H1 (cell line): ENCODE measurements around the gene LRRC26. TPM values are rescaled to one million over a fixed set of nuclear protein-coding genes. Genes with fewer than 3 reads are reported as not detected.
A peak's percentile ranks its signal among the peaks of the same experiment; 100 is the strongest.

Experiments
- CTCF ChIA-PET: fragments of 300-600 bp; sonication (Branson Sonifier 250); formaldehyde crosslinking; loops from one replicate; lab custom pipeline; 2021; ENCODE audit not compliant: partially characterized antibody; lab: Charles Lee
- POLR2A ChIA-PET: fragments of 300-600 bp; sonication (Branson Sonifier 250); formaldehyde crosslinking; loops from one replicate; lab custom pipeline; 2021; ENCODE audit warnings: inconsistent platforms; ENCODE audit not compliant: partially characterized antibody; lab: Charles Lee
- DNase-seq, 2 experiments: peaks; one replicate each; pipeline versions ENCODE4 v3.0.0 to v3.0.0-alpha.2; 2010 to 2022; ENCODE audit warnings: low spot score in 2 of 2, low read depth in 1 of 2, mixed read lengths in 1 of 2
- FAIRE-seq: peaks from 2 replicates; lab custom pipeline; 2011; peaks lifted over from hg19 to GRCh38; lab: Jason Lieb, UNC
- H2AFZ ChIP-seq: 2 replicates; pipeline ENCODE4 v1.8.1; 2012; ENCODE audit warnings: low read length, inconsistent platforms
- H2AK5ac ChIP-seq: 2 replicates; pipeline ENCODE4 v1.6.1; 2013; ENCODE audit warnings: low read depth, low read length
- H2BK120ac ChIP-seq: replicated peaks from 2 replicates; pipeline ENCODE3; 2013; ENCODE audit warnings: low read depth, low read length, inconsistent platforms
- H2BK12ac ChIP-seq: 2 replicates; pipeline ENCODE4 v1.6.1; 2013; ENCODE audit warnings: low read depth, low read length
- H2BK15ac ChIP-seq: 2 replicates; pipeline ENCODE4 v1.6.1; 2013; ENCODE audit warnings: low read length
- H2BK20ac ChIP-seq: 2 replicates; pipeline ENCODE4 v1.6.1; 2013; ENCODE audit warnings: low read length
- H2BK5ac ChIP-seq: 2 replicates; pipeline ENCODE4 v1.6.1; 2013; ENCODE audit warnings: low read depth, low read length
- H3K14ac ChIP-seq: 2 replicates; pipeline ENCODE4 v1.6.1; 2013; ENCODE audit warnings: inconsistent platforms; ENCODE audit not compliant: insufficient read length
- H3K18ac ChIP-seq: 2 replicates; pipeline ENCODE4 v1.6.1; 2013; ENCODE audit warnings: low read length; ENCODE audit errors: extremely low read depth
- H3K23ac ChIP-seq: 2 replicates; pipeline ENCODE4 v1.6.1; 2013; ENCODE audit warnings: inconsistent platforms; ENCODE audit not compliant: insufficient read length
- H3K23me2 ChIP-seq: 2 replicates; pipeline ENCODE4 v1.6.1; 2013; ENCODE audit warnings: low read depth, low read length
- H3K27ac ChIP-seq: 2 replicates; pipeline ENCODE4 v1.6.1; 2011; ENCODE audit warnings: low read depth, low read length, inconsistent platforms
- H3K27me3 ChIP-seq, 4 experiments: replicated peaks in 1 of 4; 1 replicate in 1 of 4; 2 replicates in 3 of 4; pipeline versions ENCODE4 v1.6.1 to v1.8.1; 2011 to 2013; ENCODE audit warnings: low read length in 3 of 4, mild to moderate bottlenecking in 3 of 4, inconsistent platforms in 2 of 4, mixed read lengths in 2 of 4, moderate library complexity in 1 of 4; ENCODE audit not compliant: control insufficient read depth in 3 of 4, insufficient read depth in 3 of 4; ENCODE audit errors: extremely low read depth in 1 of 4
- H3K36me3 ChIP-seq, 4 experiments: 2 replicates each; pipeline versions ENCODE4 v1.6.1 to v1.8.1; 2011 to 2013; ENCODE audit warnings: mild to moderate bottlenecking in 4 of 4, low read length in 3 of 4, moderate library complexity in 2 of 4, control low read depth in 1 of 4, inconsistent platforms in 1 of 4; ENCODE audit not compliant: insufficient read depth in 4 of 4, control insufficient read depth in 2 of 4
- H3K4ac ChIP-seq: replicated peaks from 2 replicates; pipeline ENCODE3; 2013; ENCODE audit warnings: low read length, low read depth, mixed read lengths, inconsistent platforms; ENCODE audit not compliant: insufficient read length
- H3K4me1 ChIP-seq, 4 experiments: replicated peaks in 1 of 4; 1 replicate in 1 of 4; 2 replicates in 3 of 4; pipeline versions ENCODE4 v1.6.1 to v1.8.1; 2011 to 2013; ENCODE audit warnings: low read length in 3 of 4, inconsistent platforms in 2 of 4, mixed read lengths in 1 of 4; ENCODE audit not compliant: insufficient read depth in 4 of 4, control insufficient read depth in 3 of 4
- H3K4me2 ChIP-seq, 2 experiments: 2 replicates each; pipeline versions ENCODE4 v1.6.1 to v1.8.1; 2011 to 2013; ENCODE audit warnings: low read depth in 2 of 2, low read length in 2 of 2, control low read depth in 1 of 2, inconsistent platforms in 1 of 2, mild to moderate bottlenecking in 1 of 2; ENCODE audit not compliant: insufficient read depth in 1 of 2
- H3K4me3 ChIP-seq, 4 experiments: fragments of 200-600, 300-600 bp in 1 of 4; sonication (generic), shearing (Covaris generic), sonication (Bioruptor Twin) in 1 of 4; 2 replicates each; pipeline versions ENCODE4 v1.5.1 to v1.8.1; 2011 to 2016; ENCODE audit warnings: low read length in 4 of 4, low read depth in 3 of 4, control low read depth in 2 of 4, inconsistent platforms in 2 of 4, mild to moderate bottlenecking in 2 of 4, mixed read lengths in 1 of 4, moderate library complexity in 1 of 4; ENCODE audit not compliant: insufficient read depth in 2 of 4; ENCODE audit errors: extremely low read depth in 1 of 4
- H3K56ac ChIP-seq: replicated peaks from 2 replicates; pipeline ENCODE3; 2013; ENCODE audit warnings: low read depth, mild to moderate bottlenecking, mixed read lengths, low read length, inconsistent platforms; ENCODE audit not compliant: insufficient read length
- H3K79me1 ChIP-seq: 2 replicates; pipeline ENCODE4 v1.6.1; 2013; ENCODE audit warnings: low read depth, low read length, control low read depth
- H3K79me2 ChIP-seq, 2 experiments: 2 replicates each; pipeline versions ENCODE4 v1.6.1 to v1.8.1; 2012 to 2013; ENCODE audit warnings: low read length in 2 of 2, mild to moderate bottlenecking in 2 of 2, inconsistent platforms in 1 of 2; ENCODE audit not compliant: insufficient read depth in 2 of 2, control insufficient read depth in 1 of 2
- H3K9ac ChIP-seq, 4 experiments: replicated peaks in 1 of 4; 1 replicate in 1 of 4; 2 replicates in 3 of 4; pipeline versions ENCODE4 v1.6.1 to v1.8.1; 2011 to 2013; ENCODE audit warnings: low read depth in 3 of 4, low read length in 3 of 4, control low read depth in 2 of 4, mild to moderate bottlenecking in 2 of 4, moderate library complexity in 2 of 4, inconsistent platforms in 1 of 4; ENCODE audit errors: extremely low read depth in 1 of 4
- H3K9me3 ChIP-seq, 2 experiments: 2 replicates each; pipeline versions ENCODE4 v1.6.1 to v1.8.1; 2012 to 2013; ENCODE audit warnings: mild to moderate bottlenecking in 2 of 2, moderate library complexity in 2 of 2, control low read depth in 1 of 2, inconsistent platforms in 1 of 2, low read depth in 1 of 2, low read length in 1 of 2, mixed read lengths in 1 of 2; ENCODE audit not compliant: insufficient read depth in 2 of 2
- H4K20me1 ChIP-seq, 2 experiments: replicated peaks in 1 of 2; 2 replicates each; pipeline versions ENCODE3 to v1.8.1; 2011 to 2013; ENCODE audit warnings: inconsistent platforms in 2 of 2, low read length in 2 of 2, mild to moderate bottlenecking in 1 of 2; ENCODE audit not compliant: insufficient read depth in 2 of 2, control insufficient read depth in 1 of 2
- H4K5ac ChIP-seq: 2 replicates; pipeline ENCODE4 v1.6.1; 2013; ENCODE audit warnings: low read length, low read depth, mixed read lengths, inconsistent platforms; ENCODE audit not compliant: insufficient read length
- H4K8ac ChIP-seq: 2 replicates; pipeline ENCODE4 v1.8.0; 2013; ENCODE audit warnings: mild to moderate bottlenecking, moderate library complexity, low read length, inconsistent platforms; ENCODE audit not compliant: insufficient read depth; ENCODE audit errors: extremely low read depth
- H4K91ac ChIP-seq: replicated peaks from 2 replicates; pipeline ENCODE3; 2013; ENCODE audit warnings: low read length, mixed read lengths, inconsistent platforms; ENCODE audit not compliant: insufficient read length
- EZH2 ChIP-seq: fragments of 200-600 bp; sonication (generic); IDR thresholded peaks from 2 replicates; pipeline ENCODE4 v1.7.1; 2012; ENCODE audit warnings: low read depth, mild to moderate bottlenecking, moderate library complexity, low read length, inconsistent platforms; ENCODE audit not compliant: severe bottlenecking
- RNF2 ChIP-seq: fragments of 200-900, 300-1000 bp; sonication (generic); IDR thresholded peaks from 2 replicates; pipeline ENCODE4 v1.7.1; 2016; ENCODE audit warnings: borderline replicate concordance, low read depth, mild to moderate bottlenecking, antibody characterized with exemption, low read length; ENCODE audit not compliant: poor library complexity, severe bottlenecking; ENCODE audit errors: missing control alignments
- SIX5 ChIP-seq: IDR thresholded peaks from 2 replicates; pipeline ENCODE4 v1.6.1; 2011; ENCODE audit warnings: mild to moderate bottlenecking, low read depth, low read length
- TCF12 ChIP-seq: IDR thresholded peaks from 2 replicates; pipeline ENCODE4 v1.6.1; 2011; ENCODE audit warnings: low read depth, mild to moderate bottlenecking, low read length
- TEAD4 ChIP-seq: IDR thresholded peaks from 2 replicates; pipeline ENCODE4 v1.6.1; 2012; ENCODE audit warnings: low read depth, low read length, inconsistent platforms, mixed read lengths
- WGBS, 2 experiments: shearing (Covaris generic) in 1 of 2; methylation state at CpG; one replicate each; pipeline versions ENCODE4 v1.1.6 to v1.1.7; 2013 to 2015; ENCODE audit warnings: low lambda C conversion rate in 2 of 2, mixed read lengths in 2 of 2, inconsistent platforms in 1 of 2, low coverage in 1 of 2, missing lambda C conversion rate in 1 of 2; ENCODE audit not compliant: insufficient replicate concordance in 2 of 2, insufficient coverage in 1 of 2, insufficient read length in 1 of 2; ENCODE audit errors: extremely low coverage in 1 of 2, missing lambda C conversion rate in 1 of 2; 5-methylcytosine and 5-hydroxymethylcytosine counted together
- polyA plus RNA-seq, 7 experiments: library from polyadenylated mRNA; depleted of rRNA in 3 of 7; stranded (reverse) in 5 of 7; unstranded in 2 of 7; fragments of >200 nt in 5 of 7; fragments of 200-250 nt in 2 of 7; gene quantifications; 1 replicate in 5 of 7; 2 replicates in 1 of 7; 4 replicates in 1 of 7; pipeline versions ENCODE4 v1.2.1 to v1.2.3, GENCODE V29; 2011 to 2013; ENCODE audit warnings: missing spikeins in 2 of 7, mixed read lengths in 2 of 7
- total RNA-seq: library from RNA; stranded (reverse); fragmentation: NEBNext Ultra II Directional; extraction: Animal tissue kit (Norgen Biotek cat#: 25700); gene quantifications from 2 replicates; pipeline ENCODE4 v1.2.1, GENCODE V29; 2021
- TF ChIP-seq, protein P1 (sequence below): IDR thresholded peaks from 2 replicates; pipeline ENCODE4 v1.6.1; 2011; ENCODE audit warnings: low read depth, mild to moderate bottlenecking, low read length; ENCODE audit not compliant: insufficient read depth
- TF ChIP-seq, protein P2 (sequence below): IDR thresholded peaks from 2 replicates; pipeline ENCODE4 v1.6.1; 2012; ENCODE audit warnings: inconsistent platforms

Gene LRRC26
- total and polyA plus RNA-seq, 2 of the 8 experiments (the other 6 are each of a cell fraction or from before 2014, with no cell fraction given) = 0.34 to 0.85 TPM

DNA sequence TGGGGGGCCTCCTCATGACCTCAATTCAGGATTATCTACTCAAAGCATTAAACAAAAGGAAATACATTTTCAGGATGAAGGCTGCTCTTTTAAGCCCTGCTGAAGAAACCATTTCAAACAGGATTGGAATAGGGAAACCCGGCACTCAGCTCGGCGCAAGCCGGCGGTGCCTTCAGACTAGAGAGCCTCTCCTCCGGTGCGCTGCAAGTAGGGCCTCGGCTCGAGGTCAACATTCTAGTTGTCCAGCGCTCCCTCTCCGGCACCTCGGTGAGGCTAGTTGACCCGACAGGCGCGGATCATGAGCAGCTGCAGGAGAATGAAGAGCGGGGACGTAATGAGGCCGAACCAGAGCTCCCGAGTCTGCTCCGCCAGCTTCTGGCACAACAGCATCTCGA lies 34.9 kb upstream of the LRRC26 start:
- POLR2A ChIA-PET = interaction anchor here (0.9 to 69.9 kb wide), 8 partner anchors 13 to 80 kb away, joined by 3 to 1462 read pairs (median 10); partner anchors contain the start of genes ANAPC2, CYSRT1, NELFB and RNF208
- H3K79me1 ChIP-seq = peaks cover 17% of the 10 kb centered on the region
- WGBS, 2 experiments = 39% methylated on average over 21 of the region's 21 CpGs; no CpG with 5 or more reads in 1 of the 2 experiments
- no peak overlapping the region for H2BK20ac ChIP-seq
- no peak overlapping the region for H2AK5ac ChIP-seq
- H3K4me2 ChIP-seq = peak overlapping the region; percentile 90 to 91
- no peak overlapping the region for H3K18ac ChIP-seq
- H4K91ac ChIP-seq = no peak overlapping the region
- peak overlapping the region; percentile 84 to 99 (median 89) for H3K9ac ChIP-seq
- peaks cover 7 to 25% (median 14%) of the 10 kb centered on the region in 4 experiments for H3K4me1 ChIP-seq
- H3K23ac ChIP-seq = no peak overlapping the region
- FAIRE-seq (no peak), DNase-seq (no peak)
- no peak overlapping the region for H2BK12ac ChIP-seq
- H3K79me2 ChIP-seq = peaks cover 0 to 46% of the 10 kb centered on the region in 2 experiments; a peak in 3 of 4 replicates
- H3K56ac ChIP-seq = no peak overlapping the region
- H3K36me3 ChIP-seq = peaks cover 0 to 4% (median 0%) of the 10 kb centered on the region in 4 experiments; a peak in 1 of 8 replicates
- H3K9me3 ChIP-seq = no peaks in the 10 kb centered on the region
- H3K4me3 ChIP-seq = peak overlapping the region; percentile 78 to 96 (median 89)
- CTCF ChIA-PET = interaction anchor here (1.0 to 4.9 kb wide), 9 partner anchors 10 to 175 kb away, joined by 3 to 23 read pairs (median 5); partner anchors contain the start of genes ANAPC2 and SSNA1
- H3K27ac ChIP-seq = no peak overlapping the region
- H3K4ac ChIP-seq = no peak overlapping the region
- H2AFZ ChIP-seq = no peak overlapping the region
- H3K27me3 ChIP-seq = no peaks in the 10 kb centered on the region
- H2BK120ac ChIP-seq = no peak overlapping the region
- no peak overlapping the region for H3K14ac ChIP-seq
- H4K8ac ChIP-seq = peak overlapping the region; percentile 97; the same call in 1 of the 2 replicates
- no peak overlapping the region for H4K5ac ChIP-seq
- peaks cover 17% of the 10 kb centered on the region for H3K23me2 ChIP-seq
- H2BK15ac ChIP-seq = no peak overlapping the region; the same call in 1 of the 2 replicates
- peaks cover 0 to 12% of the 10 kb centered on the region in 2 experiments for H4K20me1 ChIP-seq
- H2BK5ac ChIP-seq = peak overlapping the region; percentile 66; the same call in 1 of the 2 replicates
- no peak for TF ChIP-seq RNF2
- TF ChIP-seq SIX5 = no peak
- TF ChIP-seq TCF12 = no peak
- TF ChIP-seq, protein P1, sequence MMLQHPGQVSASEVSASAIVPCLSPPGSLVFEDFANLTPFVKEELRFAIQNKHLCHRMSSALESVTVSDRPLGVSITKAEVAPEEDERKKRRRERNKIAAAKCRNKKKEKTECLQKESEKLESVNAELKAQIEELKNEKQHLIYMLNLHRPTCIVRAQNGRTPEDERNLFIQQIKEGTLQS = no peak
- TF ChIP-seq TEAD4 = no peak
- TF ChIP-seq EZH2 = no peak
- TF ChIP-seq, protein P2, sequence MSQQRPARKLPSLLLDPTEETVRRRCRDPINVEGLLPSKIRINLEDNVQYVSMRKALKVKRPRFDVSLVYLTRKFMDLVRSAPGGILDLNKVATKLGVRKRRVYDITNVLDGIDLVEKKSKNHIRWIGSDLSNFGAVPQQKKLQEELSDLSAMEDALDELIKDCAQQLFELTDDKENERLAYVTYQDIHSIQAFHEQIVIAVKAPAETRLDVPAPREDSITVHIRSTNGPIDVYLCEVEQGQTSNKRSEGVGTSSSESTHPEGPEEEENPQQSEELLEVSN = no peak
